Thyroid gland (tissue), 4 donors: ENCODE measurements around the gene PSMG3. TPM values are rescaled to one million over a fixed set of nuclear protein-coding genes. Genes with fewer than 3 reads are reported as not detected.

Experiments used
- DNase-seq, 2 donors: peaks; one replicate each; pipeline ENCODE4 v3.0.0-alpha.2; 2019
- H3K27ac ChIP-seq, 3 donors: fragments of 200-600 bp; sonication (generic); 1 replicate in 2 of 3; 2 replicates in 1 of 3; pipeline ENCODE4 v1.5.1; 2016 to 2019; ENCODE audit warnings: mild to moderate bottlenecking in 1 of 3, moderate library complexity in 1 of 3
- H3K27me3 ChIP-seq: fragments of 200-600 bp; sonication (generic); one replicate; pipeline ENCODE4 v1.5.1; 2019
- H3K36me3 ChIP-seq, 2 donors: fragments of 200-600 bp; sonication (generic); one replicate each; pipeline ENCODE4 v1.5.1; 2016 to 2019
- H3K4me1 ChIP-seq, 2 donors: fragments of 200-600 bp; sonication (generic); one replicate each; pipeline ENCODE4 v1.5.1; 2017 to 2019
- H3K4me3 ChIP-seq, 3 donors: fragments of 200-600 bp; sonication (generic); replicated peaks in 1 of 3; 1 replicate in 2 of 3; 2 replicates in 1 of 3; pipeline ENCODE4 v1.5.1; 2016; ENCODE audit warnings: mild to moderate bottlenecking in 1 of 3
- H3K9me3 ChIP-seq: fragments of 200-600 bp; sonication (generic); one replicate; pipeline ENCODE4 v1.5.1; 2017
- POLR2A ChIP-seq, 2 donors: fragments of 450-650 bp; IDR thresholded peaks; one replicate each; pipeline ENCODE4 v1.6.1; 2017; ENCODE audit warnings: antibody characterized with exemption in 2 of 2, mild to moderate bottlenecking in 2 of 2, moderate library complexity in 1 of 2
- WGBS, 2 donors: methylation state at CpG; one replicate each; pipeline ENCODE4 v1.1.5; 2017; 5-methylcytosine and 5-hydroxymethylcytosine counted together
- intact Hi-C: fragments of 100-400 bp; cut with DNase I; formaldehyde crosslinking; loops from one replicate; pipeline ENCODE4 v1.15.1; 2023
- total RNA-seq, 4 donors: library from RNA; depleted of rRNA; stranded (reverse); fragments of >200 nt; gene quantifications; one replicate each; pipeline ENCODE4 v1.2.3, GENCODE V29; 2016
- TF ChIP-seq, protein P1 (sequence below), 6 experiments: fragments of 200-600 bp in 3 of 6; fragments of 450-650 bp in 3 of 6; sonication (generic) in 3 of 6; IDR thresholded peaks; one replicate each; pipeline ENCODE4 v1.5.1; 2016 to 2019; ENCODE audit warnings: antibody characterized with exemption in 6 of 6, mild to moderate bottlenecking in 2 of 6, inconsistent platforms in 1 of 6, moderate library complexity in 1 of 6

PSMG3 gene
- total RNA-seq, 4 donors from 2014 or later, result 28.1 to 65.6 (median 50.2) TPM

DNA sequence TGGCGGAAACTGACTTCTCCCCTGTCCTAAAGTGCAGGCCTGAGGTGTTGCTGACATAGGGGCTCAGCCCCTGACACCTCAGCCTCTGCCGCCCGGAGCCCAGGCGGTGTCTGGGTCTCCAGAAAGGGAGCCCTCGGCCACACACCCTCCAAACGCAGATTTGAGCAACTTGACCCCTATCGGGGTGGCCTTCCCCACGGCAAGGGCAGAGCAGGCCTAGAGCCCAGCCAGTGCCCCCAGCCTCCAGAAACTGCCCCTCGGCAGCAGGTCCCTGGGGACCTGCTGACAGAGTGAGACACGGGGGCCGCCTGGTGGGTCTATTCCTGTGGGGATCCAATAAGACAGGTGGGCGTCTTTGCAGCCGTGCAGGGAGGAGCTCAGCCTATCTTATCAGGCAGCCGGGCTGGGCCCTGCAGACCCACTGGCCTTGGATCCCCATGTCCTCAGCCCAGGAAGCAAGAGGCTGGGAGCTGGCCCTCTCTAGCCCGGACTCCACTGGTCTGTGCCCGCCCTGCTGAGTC, 24.9 kb downstream of the PSMG3 start:
- intact Hi-C loops, result no loop called here

DNA sequence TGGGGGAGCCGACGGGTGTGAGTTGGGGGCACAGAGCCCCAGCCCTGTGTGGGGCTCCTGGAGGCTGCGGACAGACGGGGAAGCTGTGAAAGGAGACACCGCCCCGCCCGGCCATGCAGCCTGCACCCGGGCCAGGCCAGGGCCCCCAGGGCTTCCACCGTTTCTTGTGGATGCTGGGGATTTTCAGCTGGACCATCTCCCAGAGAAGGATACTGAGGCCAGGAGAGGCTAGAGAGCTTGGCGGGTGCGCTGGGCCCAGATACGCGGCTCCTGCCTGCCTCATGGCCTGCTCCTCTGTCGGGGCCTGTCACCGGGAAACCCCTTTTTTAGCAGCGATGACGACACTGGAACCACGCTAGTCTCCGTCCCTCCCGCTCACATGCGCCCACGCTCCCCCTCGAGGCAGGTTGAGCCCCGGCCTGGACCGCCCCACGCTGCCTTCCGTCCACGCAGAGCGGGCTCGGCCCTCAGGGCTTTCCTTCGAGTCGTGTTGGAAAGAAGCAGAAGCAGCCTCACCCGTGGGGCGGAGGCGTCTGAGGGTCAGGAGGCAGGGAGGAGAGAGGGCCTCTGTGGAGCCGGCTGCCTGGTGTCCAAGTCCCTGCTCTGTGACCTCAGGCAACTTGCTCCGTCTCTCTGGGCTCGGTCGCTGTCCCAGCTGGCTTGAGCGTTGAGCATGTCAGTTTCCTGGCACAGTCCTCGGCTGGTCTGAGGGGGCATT, 25.5 kb downstream of the PSMG3 start:
- H3K36me3 ChIP-seq, result peaks cover 27% of the 10 kb centered on the region in 2 donors
- no peak overlapping the region for H3K4me3 ChIP-seq
- H3K27me3 ChIP-seq, result no peaks in the 10 kb centered on the region
- no peaks in the 10 kb centered on the region for H3K9me3 ChIP-seq
- H3K27ac ChIP-seq, result no peak overlapping the region
- TF ChIP-seq, protein P1, sequence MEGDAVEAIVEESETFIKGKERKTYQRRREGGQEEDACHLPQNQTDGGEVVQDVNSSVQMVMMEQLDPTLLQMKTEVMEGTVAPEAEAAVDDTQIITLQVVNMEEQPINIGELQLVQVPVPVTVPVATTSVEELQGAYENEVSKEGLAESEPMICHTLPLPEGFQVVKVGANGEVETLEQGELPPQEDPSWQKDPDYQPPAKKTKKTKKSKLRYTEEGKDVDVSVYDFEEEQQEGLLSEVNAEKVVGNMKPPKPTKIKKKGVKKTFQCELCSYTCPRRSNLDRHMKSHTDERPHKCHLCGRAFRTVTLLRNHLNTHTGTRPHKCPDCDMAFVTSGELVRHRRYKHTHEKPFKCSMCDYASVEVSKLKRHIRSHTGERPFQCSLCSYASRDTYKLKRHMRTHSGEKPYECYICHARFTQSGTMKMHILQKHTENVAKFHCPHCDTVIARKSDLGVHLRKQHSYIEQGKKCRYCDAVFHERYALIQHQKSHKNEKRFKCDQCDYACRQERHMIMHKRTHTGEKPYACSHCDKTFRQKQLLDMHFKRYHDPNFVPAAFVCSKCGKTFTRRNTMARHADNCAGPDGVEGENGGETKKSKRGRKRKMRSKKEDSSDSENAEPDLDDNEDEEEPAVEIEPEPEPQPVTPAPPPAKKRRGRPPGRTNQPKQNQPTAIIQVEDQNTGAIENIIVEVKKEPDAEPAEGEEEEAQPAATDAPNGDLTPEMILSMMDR (IDR thresholded peaks at IDR 0.05), result no peak
- TF ChIP-seq POLR2A (IDR thresholded peaks at IDR 0.05), result no peak
- no peaks in the 10 kb centered on the region for H3K4me1 ChIP-seq
- WGBS, 2 donors, result 78 to 88% methylated on average over 28 to 32 of the region's 41 CpGs
- DNase-seq, result no peak
- intact Hi-C loops, result no loop called here

More for the DNA sequence above, 24.9 kb downstream of the PSMG3 start:
- no peak for TF ChIP-seq POLR2A (IDR thresholded peaks at IDR 0.05)
- H3K36me3 ChIP-seq, result peaks cover 21% of the 10 kb centered on the region in 2 donors
- no peaks in the 10 kb centered on the region for H3K27me3 ChIP-seq
- H3K4me1 ChIP-seq, result no peaks in the 10 kb centered on the region
- no peak for DNase-seq
- H3K27ac ChIP-seq, result no peak overlapping the region
- H3K9me3 ChIP-seq, result no peaks in the 10 kb centered on the region
- 81 to 91% methylated on average over 6 to 12 of the region's 16 CpGs for WGBS, 2 donors
- H3K4me3 ChIP-seq, result no peak overlapping the region

DNA sequence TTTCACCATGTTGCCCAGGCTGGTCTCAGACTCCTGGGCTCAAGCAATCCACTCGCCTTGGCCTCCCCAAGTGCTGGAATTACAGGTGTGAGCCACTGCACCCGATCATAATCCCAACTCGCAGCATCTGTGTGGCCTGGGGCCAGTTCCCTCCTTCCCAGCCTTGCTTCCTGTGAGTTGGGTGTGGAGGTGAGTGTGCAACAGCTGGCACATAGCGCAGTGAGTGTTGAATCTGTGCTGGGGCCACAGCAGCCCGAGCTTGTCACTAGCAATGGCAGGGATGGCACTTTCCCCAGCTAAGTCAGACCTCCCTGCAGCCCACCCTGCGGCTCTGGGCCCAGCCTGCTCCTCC, 26.0 kb downstream of the PSMG3 start:
- no peak for DNase-seq

GRCh38 chr7:1542841-1543747, 26.7 kb downstream of the PSMG3 start:
- Histone ChIP-seq H3K4me1 (peaks cover 2 to 7% of the 10 kb centered on the region in 2 donors), H3K27me3 (no peaks in the 10 kb centered on the region), H3K27ac (no peak overlapping the region), H3K4me3 (no peak overlapping the region), H3K9me3 (no peaks in the 10 kb centered on the region), H3K36me3 (peaks cover 27 to 29% of the 10 kb centered on the region in 2 donors)
- intact Hi-C loops, result no loop called here
- DNase-seq, result peak; percentile 57 to 66
- TF ChIP-seq POLR2A (IDR thresholded peaks at IDR 0.05), result no peak
- TF ChIP-seq, protein P1 (IDR thresholded peaks at IDR 0.05), result no peak
- 57 to 84% methylated on average over 14 to 24 of the region's 38 CpGs for WGBS, 2 donors

More for the DNA sequence above, 26.0 kb downstream of the PSMG3 start:
- 95 to 100% methylated on average over 4 to 6 of the region's 6 CpGs for WGBS, 2 donors
- no peak overlapping the region for H3K27ac ChIP-seq
- peaks cover 27 to 29% of the 10 kb centered on the region in 2 donors for H3K36me3 ChIP-seq
- H3K9me3 ChIP-seq, result no peaks in the 10 kb centered on the region
- H3K27me3 ChIP-seq, result no peaks in the 10 kb centered on the region
- intact Hi-C loops, result no loop called here
- H3K4me1 ChIP-seq, result peaks cover 0 to under 1% of the 10 kb centered on the region in 2 donors
- no peak overlapping the region for H3K4me3 ChIP-seq
- TF ChIP-seq, protein P1 (IDR thresholded peaks at IDR 0.05), result no peak
- TF ChIP-seq POLR2A (IDR thresholded peaks at IDR 0.05), result no peak

DNA sequence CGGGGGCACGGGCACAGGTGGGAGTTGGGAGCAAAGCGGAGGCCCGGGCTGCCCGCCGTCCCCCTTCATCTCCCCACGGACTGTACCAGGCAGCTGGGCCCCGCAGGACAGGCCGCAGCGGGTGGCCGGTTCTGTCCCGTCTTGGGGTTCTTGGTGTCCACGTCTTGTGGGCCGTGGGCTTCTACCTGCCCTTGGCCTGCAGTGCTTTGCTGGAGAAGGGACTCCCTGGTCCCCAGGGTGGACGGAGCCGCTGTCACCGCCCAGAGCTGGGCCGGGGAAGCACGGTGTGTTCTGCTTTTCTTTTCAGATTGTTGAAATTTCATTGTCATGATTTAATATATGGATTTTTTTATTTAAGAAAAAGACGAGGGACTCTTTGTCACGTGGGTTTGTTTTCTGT, 27.5 kb downstream of the PSMG3 start:
- no peak overlapping the region for H3K4me3 ChIP-seq

More for the DNA sequence above, 27.5 kb downstream of the PSMG3 start:
- peaks cover 27 to 29% of the 10 kb centered on the region in 2 donors for H3K36me3 ChIP-seq
- no peak for DNase-seq
- intact Hi-C loops, result no loop called here
- WGBS, 2 donors, result 93% methylated on average over 21 of the region's 21 CpGs
- peaks cover 9 to 14% of the 10 kb centered on the region in 2 donors for H3K4me1 ChIP-seq
- TF ChIP-seq, protein P1 (IDR thresholded peaks at IDR 0.05), result no peak
- no peak for TF ChIP-seq POLR2A (IDR thresholded peaks at IDR 0.05)
- H3K27me3 ChIP-seq, result no peaks in the 10 kb centered on the region
- H3K9me3 ChIP-seq, result no peaks in the 10 kb centered on the region
- no peak overlapping the region for H3K27ac ChIP-seq
